HG03095 (cell line): ENCODE results near the gene ANKRD52.
"Not testable (repeated sequence)": the region's sequence is repeated elsewhere in the genome, so short reads cannot be mapped to it uniquely, and the experiment has no call there.

ENCODE experiments used
- ATAC-seq: cut with Tn5 transposase; IDR thresholded peaks from one replicate; pipeline ENCODE4 v1.9.1; 2021; ENCODE audit warnings: moderate library complexity; ENCODE audit not compliant: unreplicated experiment

Gene ANKRD52

GRCh38 chr12:56216461-56216860 is 41.7 kb downstream of the ANKRD52 start:
- ATAC-seq = no peak

- ATAC-seq = no peak
Measured at GRCh38 chr12:56213878-56214277, 44.3 kb downstream of the ANKRD52 start.

GRCh38 chr12:56212361-56212760 is 45.8 kb downstream of the ANKRD52 start:
- no peak for ATAC-seq

GRCh38 chr12:56208006-56208405 is 50.2 kb downstream of the ANKRD52 start:
- no peak for ATAC-seq

- ATAC-seq = no peak
Measured at GRCh38 chr12:56206452-56207166, 51.6 kb downstream of the ANKRD52 start.

GRCh38 chr12:56205445-56205844 is 52.7 kb downstream of the ANKRD52 start:
- ATAC-seq = no peak

- ATAC-seq = no peak
Measured at GRCh38 chr12:56204275-56204674, 53.9 kb downstream of the ANKRD52 start.

- ATAC-seq = no peak
Measured at GRCh38 chr12:56202838-56203237, 55.3 kb downstream of the ANKRD52 start.

- ATAC-seq = no peak
Measured at GRCh38 chr12:56202366-56202765, 55.8 kb downstream of the ANKRD52 start.

GRCh38 chr12:56198836-56199235 is 59.3 kb downstream of the ANKRD52 start:
- no peak for ATAC-seq

- no peak for ATAC-seq
Measured at GRCh38 chr12:56197921-56198635, 60.1 kb downstream of the ANKRD52 start.

GRCh38 chr12:56196818-56197550 is 61.2 kb downstream of the ANKRD52 start:
- ATAC-seq = not testable (repeated sequence)

- ATAC-seq = no peak
Measured at GRCh38 chr12:56193025-56193578, 65.1 kb downstream of the ANKRD52 start.

GRCh38 chr12:56192582-56192981 is 65.6 kb downstream of the ANKRD52 start:
- no peak for ATAC-seq

- no peak for ATAC-seq
Measured at GRCh38 chr12:56190695-56191155, 67.5 kb downstream of the ANKRD52 start.

GRCh38 chr12:56189918-56190694 is 68.1 kb downstream of the ANKRD52 start:
- peak; percentile 37 for ATAC-seq

GRCh38 chr12:56189099-56189917 is 68.9 kb downstream of the ANKRD52 start, which contains the start of gene SMARCC2:
Gene SMARCC2 (minus strand): TSS chr12:56189483. CDS start chr12:56189461, 22 bp downstream.
- peak; percentile 58 for ATAC-seq

- no peak for ATAC-seq
Measured at GRCh38 chr12:56188778-56189098, 69.4 kb downstream of the ANKRD52 start.

- ATAC-seq = no peak
Measured at GRCh38 chr12:56188131-56188777, 69.9 kb downstream of the ANKRD52 start.
